Breast epithelium (tissue), 3 donors: Measurements from ENCODE around the gene PROZ.

Experiments
- POLR2A ChIP-seq: fragments of 450-650 bp; IDR thresholded peaks from one replicate; pipeline ENCODE4 v1.6.1; 2016; ENCODE audit warnings: antibody characterized with exemption, mild to moderate bottlenecking, moderate library complexity
- TF ChIP-seq, protein P1 (sequence below), 3 donors: fragments of 450-650 bp; IDR thresholded peaks; one replicate each; pipeline ENCODE4 v1.5.1; 2016 to 2017; ENCODE audit warnings: antibody characterized with exemption in 3 of 3, mild to moderate bottlenecking in 3 of 3, moderate library complexity in 3 of 3

DNA sequence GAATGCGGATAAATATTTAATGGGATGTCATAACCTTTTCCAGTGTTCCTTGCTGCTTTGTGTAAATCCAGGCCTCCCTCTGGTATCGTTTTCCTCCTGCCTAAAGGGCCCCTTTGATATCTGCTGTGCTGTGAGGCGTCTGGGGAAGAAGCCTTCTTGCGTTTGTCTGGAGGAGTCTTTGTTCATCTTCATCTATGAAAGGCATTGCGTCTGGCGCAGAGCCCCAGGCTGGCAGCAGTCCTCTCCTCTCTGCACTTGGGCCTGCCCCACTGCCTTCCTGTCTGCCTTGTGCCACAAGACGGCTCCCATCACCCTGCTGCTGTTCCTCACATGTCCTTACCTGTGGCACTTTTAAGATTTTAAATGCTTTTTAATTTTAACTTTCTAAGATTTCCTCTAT lies 9.8 kb downstream of the PROZ start:
- no peak for TF ChIP-seq POLR2A
- TF ChIP-seq, protein P1, sequence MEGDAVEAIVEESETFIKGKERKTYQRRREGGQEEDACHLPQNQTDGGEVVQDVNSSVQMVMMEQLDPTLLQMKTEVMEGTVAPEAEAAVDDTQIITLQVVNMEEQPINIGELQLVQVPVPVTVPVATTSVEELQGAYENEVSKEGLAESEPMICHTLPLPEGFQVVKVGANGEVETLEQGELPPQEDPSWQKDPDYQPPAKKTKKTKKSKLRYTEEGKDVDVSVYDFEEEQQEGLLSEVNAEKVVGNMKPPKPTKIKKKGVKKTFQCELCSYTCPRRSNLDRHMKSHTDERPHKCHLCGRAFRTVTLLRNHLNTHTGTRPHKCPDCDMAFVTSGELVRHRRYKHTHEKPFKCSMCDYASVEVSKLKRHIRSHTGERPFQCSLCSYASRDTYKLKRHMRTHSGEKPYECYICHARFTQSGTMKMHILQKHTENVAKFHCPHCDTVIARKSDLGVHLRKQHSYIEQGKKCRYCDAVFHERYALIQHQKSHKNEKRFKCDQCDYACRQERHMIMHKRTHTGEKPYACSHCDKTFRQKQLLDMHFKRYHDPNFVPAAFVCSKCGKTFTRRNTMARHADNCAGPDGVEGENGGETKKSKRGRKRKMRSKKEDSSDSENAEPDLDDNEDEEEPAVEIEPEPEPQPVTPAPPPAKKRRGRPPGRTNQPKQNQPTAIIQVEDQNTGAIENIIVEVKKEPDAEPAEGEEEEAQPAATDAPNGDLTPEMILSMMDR (IDR thresholded peaks at IDR 0.05): no peak
